Measurements from ENCODE around the gene IRAK1. TPM values are rescaled to one million over a fixed set of nuclear protein-coding genes. Genes with fewer than 3 reads are reported as not detected.

Gene IRAK1
- total RNA-seq, 2 donors from 2014 or later, result 61.1 to 73.9 TPM

DNA sequence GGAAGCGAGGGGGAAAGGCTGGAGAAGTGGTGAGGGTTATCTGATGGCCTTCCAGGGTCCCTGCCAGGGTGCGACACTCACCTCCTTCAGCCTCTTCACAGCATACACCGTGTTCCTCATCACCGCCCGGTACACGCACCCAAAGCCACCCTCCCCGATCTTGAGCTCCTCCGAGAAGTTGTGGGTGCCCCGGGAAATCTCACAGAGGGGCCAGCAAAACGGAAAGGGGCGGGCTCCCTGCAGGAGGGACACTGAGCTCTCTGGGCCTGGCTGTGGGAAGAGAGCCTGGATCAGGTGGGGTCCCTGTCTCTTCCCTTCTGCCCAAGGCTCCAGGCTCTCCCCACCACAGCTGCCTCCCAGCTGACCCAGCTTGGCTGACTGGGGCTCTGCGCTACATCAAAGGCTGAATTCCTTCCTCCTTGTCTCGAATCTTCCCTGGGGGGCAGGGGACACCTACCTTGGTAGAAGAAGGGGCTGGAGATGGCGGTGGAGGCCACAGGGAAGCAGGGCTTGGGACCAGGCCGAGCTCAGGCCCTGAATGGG is 1.1 kb downstream of the IRAK1 start:
- Histone ChIP-seq H3K9me3 (ENCODE audit: control insufficient read depth, low read length) (no peaks in the 10 kb centered on the region), H3K27ac (ENCODE audit: low read depth, low read length) (no peak overlapping the region), H3K4me1 (ENCODE audit: control insufficient read depth, insufficient read depth, low read length) (no peaks in the 10 kb centered on the region), H3K36me3 (ENCODE audit: control insufficient read depth, insufficient read depth, low read length) (no peaks in the 10 kb centered on the region), H3K27me3 (ENCODE audit: control insufficient read depth, insufficient read depth, low read length, poor library complexity, severe bottlenecking) (no peaks in the 10 kb centered on the region), H3K9ac (ENCODE audit: extremely low read depth, low read length, poor library complexity, severe bottlenecking) (no peak overlapping the region), H3K4me3 (ENCODE audit: low read length) (no peak overlapping the region)
- Mint-ChIP-seq H3K27ac (peak overlapping the region; percentile 82), H3K4me3 (peak overlapping the region; percentile 64), H3K4me1 (peaks cover 18% of the 10 kb centered on the region), H3K9me3 (peaks cover 64% of the 10 kb centered on the region), H3K27me3 (ENCODE audit: insufficient read depth) (peaks cover 3% of the 10 kb centered on the region), H3K36me3 (ENCODE audit: low read depth) (peaks cover 11% of the 10 kb centered on the region)
- DNase-seq, result no peak
- 80 to 90% methylated on average over 1 to 14 of the region's 15 CpGs for WGBS, 2 experiments (ENCODE audit: insufficient coverage in 1 of 2, insufficient read length in 1 of 2)
- TF ChIP-seq, protein P1, sequence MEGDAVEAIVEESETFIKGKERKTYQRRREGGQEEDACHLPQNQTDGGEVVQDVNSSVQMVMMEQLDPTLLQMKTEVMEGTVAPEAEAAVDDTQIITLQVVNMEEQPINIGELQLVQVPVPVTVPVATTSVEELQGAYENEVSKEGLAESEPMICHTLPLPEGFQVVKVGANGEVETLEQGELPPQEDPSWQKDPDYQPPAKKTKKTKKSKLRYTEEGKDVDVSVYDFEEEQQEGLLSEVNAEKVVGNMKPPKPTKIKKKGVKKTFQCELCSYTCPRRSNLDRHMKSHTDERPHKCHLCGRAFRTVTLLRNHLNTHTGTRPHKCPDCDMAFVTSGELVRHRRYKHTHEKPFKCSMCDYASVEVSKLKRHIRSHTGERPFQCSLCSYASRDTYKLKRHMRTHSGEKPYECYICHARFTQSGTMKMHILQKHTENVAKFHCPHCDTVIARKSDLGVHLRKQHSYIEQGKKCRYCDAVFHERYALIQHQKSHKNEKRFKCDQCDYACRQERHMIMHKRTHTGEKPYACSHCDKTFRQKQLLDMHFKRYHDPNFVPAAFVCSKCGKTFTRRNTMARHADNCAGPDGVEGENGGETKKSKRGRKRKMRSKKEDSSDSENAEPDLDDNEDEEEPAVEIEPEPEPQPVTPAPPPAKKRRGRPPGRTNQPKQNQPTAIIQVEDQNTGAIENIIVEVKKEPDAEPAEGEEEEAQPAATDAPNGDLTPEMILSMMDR (conservative IDR thresholded peaks at IDR 0.05), result no peak

DNA sequence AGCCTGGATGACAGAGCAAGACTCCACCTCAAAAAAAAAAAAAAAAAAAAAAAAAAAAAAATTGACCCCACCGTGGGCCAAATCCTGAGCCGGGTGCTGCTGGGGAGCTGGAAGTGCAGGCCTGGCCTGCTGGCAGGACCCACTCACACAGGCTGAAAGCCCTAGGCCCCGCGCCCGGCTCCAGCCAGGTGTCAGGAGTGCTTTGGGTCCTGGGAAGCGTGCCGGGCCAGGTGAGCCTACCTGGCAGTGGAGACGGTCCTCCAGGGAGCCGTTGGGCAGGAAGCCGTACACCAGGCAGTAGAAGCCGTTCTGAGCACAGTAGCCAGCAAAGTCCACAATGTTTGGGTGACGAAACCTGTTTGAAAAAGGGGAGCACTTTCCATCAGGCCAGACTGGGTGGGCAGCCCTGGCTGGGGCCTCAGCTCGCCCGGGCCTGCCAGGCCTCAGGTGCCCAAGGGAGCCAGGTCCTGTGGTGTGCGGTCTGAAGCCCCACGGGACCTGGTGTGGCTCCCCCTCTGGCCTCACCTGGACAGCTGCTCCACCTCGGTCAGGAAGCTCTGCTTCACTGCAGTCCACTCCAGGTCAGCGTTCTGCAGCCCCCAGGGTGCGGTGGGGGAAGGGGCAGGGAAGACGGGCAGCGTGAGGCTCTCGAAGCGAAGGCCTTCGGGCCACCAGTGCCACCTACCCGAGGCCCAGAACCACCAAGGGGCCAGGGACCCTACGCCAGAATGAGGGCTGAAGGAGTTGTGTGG is 1.8 kb downstream of the IRAK1 start:
- Histone ChIP-seq H3K4me1 (ENCODE audit: control insufficient read depth, insufficient read depth, low read length) (no peaks in the 10 kb centered on the region), H3K36me3 (ENCODE audit: control insufficient read depth, insufficient read depth, low read length) (no peaks in the 10 kb centered on the region), H3K4me3 (ENCODE audit: low read length) (no peak overlapping the region), H3K9me3 (ENCODE audit: control insufficient read depth, low read length) (no peaks in the 10 kb centered on the region), H3K9ac (ENCODE audit: extremely low read depth, low read length, poor library complexity, severe bottlenecking) (no peak overlapping the region), H3K27ac (ENCODE audit: low read depth, low read length) (no peak overlapping the region), H3K27me3 (ENCODE audit: control insufficient read depth, insufficient read depth, low read length, poor library complexity, severe bottlenecking) (no peaks in the 10 kb centered on the region)
- Mint-ChIP-seq H3K4me3 (peak overlapping the region; percentile 64), H3K36me3 (ENCODE audit: low read depth) (peaks cover 13% of the 10 kb centered on the region), H3K27me3 (ENCODE audit: insufficient read depth) (peaks cover 3% of the 10 kb centered on the region), H3K9me3 (peaks cover 65% of the 10 kb centered on the region), H3K4me1 (peaks cover 16% of the 10 kb centered on the region), H3K27ac (no peak overlapping the region)
- WGBS, 2 experiments (ENCODE audit: insufficient coverage in 1 of 2, insufficient read length in 1 of 2), result 96 to 100% methylated on average over 1 to 25 of the region's 26 CpGs
- DNase-seq, result no peak
- TF ChIP-seq, protein P1 (conservative IDR thresholded peaks at IDR 0.05), result no peak

DNA sequence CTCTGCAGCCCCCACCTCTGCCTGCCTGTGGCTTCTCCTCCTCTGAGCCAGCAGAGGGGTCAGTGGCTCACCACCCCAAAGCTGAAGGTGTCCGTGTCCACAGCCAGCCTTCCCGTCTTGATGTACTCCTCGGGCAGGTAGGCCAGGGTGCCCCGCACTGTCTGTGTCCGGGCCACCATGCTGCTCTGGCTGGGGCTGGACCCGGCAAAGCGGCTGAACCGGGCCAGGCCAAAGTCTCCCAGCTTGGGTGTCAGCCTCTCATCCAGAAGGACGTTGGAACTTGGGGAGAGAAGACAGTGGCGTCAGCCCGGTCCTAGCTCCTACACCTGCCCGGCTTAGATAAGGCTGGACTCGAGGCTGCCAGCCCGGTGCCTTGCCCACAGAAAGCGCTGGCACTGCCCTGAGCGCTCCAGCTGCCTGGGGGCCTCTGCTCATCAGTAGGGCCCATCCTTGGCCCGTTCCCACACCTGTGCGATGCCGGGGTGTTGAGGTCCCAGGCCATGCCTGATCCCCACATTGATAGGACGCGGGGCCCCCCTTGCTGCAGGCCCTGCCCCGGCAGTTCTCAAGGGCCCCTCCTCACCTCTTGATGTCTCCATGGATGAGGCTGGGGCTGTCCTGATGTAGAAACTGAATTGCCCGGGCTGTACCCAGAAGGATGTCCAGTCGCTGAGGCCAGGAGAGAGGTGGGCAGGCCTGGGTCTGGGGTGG is 3.2 kb downstream of the IRAK1 start:
- no peak for DNase-seq
- Mint-ChIP-seq H3K9me3 (peaks cover 61% of the 10 kb centered on the region), H3K27me3 (ENCODE audit: insufficient read depth) (peaks cover 3% of the 10 kb centered on the region), H3K27ac (no peak overlapping the region), H3K36me3 (ENCODE audit: low read depth) (peaks cover 17% of the 10 kb centered on the region), H3K4me3 (no peak overlapping the region), H3K4me1 (peaks cover 10% of the 10 kb centered on the region)
- Histone ChIP-seq H3K27me3 (ENCODE audit: control insufficient read depth, insufficient read depth, low read length, poor library complexity, severe bottlenecking) (no peaks in the 10 kb centered on the region), H3K9ac (ENCODE audit: extremely low read depth, low read length, poor library complexity, severe bottlenecking) (no peak overlapping the region), H3K4me3 (ENCODE audit: low read length) (no peak overlapping the region), H3K27ac (ENCODE audit: low read depth, low read length) (no peak overlapping the region), H3K9me3 (ENCODE audit: control insufficient read depth, low read length) (no peaks in the 10 kb centered on the region), H3K36me3 (ENCODE audit: control insufficient read depth, insufficient read depth, low read length) (no peaks in the 10 kb centered on the region), H3K4me1 (ENCODE audit: control insufficient read depth, insufficient read depth, low read length) (no peaks in the 10 kb centered on the region)
- TF ChIP-seq, protein P1 (conservative IDR thresholded peaks at IDR 0.05), result no peak
- WGBS, 2 experiments (ENCODE audit: insufficient coverage in 1 of 2, insufficient read length in 1 of 2), result 40 to 96% methylated on average over 1 to 24 of the region's 24 CpGs
